ENCODE results near the gene RBM4B.

GRCh38 chr11:66693356-66694055 is 15.8 kb upstream of the RBM4B start:
- no peak for TF ChIP-seq CTCF (conservative IDR thresholded peaks at IDR 0.05; ENCODE audit: low read depth in 2 of 2)
- TF ChIP-seq POLR2AphosphoS5 (IDR thresholded peaks at IDR 0.05; ENCODE audit: low read depth), result no peak
- no peak for TF ChIP-seq EZH2 (IDR thresholded peaks at IDR 0.05; ENCODE audit: low read depth, unreplicated experiment)
